Measurements from ENCODE around the gene TTC14.

The TTC14 gene
- long read RNA-seq, full-length matches to known transcripts: 58 of 122 reads
- long read RNA-seq, partial matches to known transcripts: 26 of 122 reads
- long read RNA-seq, other reads (novel, unspliced or antisense): 38 of 122 reads

GRCh38 chr3:180601688-180602666 lies at the start of gene TTC14:
TSS of gene TTC14 (plus strand) at chr3:180602163. CDS start at chr3:180602262, 99 bp downstream.
- peak; percentile 94 to 96 for DNase-seq (ENCODE audit: low read depth in 1 of 2, low spot score in 1 of 2)
- peak within 1 kb of the TSS; percentile 90 for H3K27ac ChIP-seq (replicated peaks)
- TF ChIP-seq CTCF (IDR thresholded peaks at IDR 0.05; ENCODE audit: insufficient read depth, low read length): no peak
- peak; percentile 54 for TF ChIP-seq REST (IDR thresholded peaks at IDR 0.05; ENCODE audit: insufficient replicate concordance, low read depth)
- peak; percentile 77; the same call in 1 of the 2 replicates for TF ChIP-seq SPI1 (IDR thresholded peaks at IDR 0.05; ENCODE audit: borderline replicate concordance, low read depth)
- peak; percentile 92; the same call in 1 of the 2 replicates for TF ChIP-seq POLR2AphosphoS5 (IDR thresholded peaks at IDR 0.05; ENCODE audit: low read depth)
- TF ChIP-seq GABPA (IDR thresholded peaks at IDR 0.05; ENCODE audit: low read depth): peak; percentile 98
- H3K27me3 ChIP-seq (ENCODE audit: insufficient read depth, poor library complexity, severe bottlenecking): no peaks in the 10 kb centered on the region
- peak within 1 kb of the TSS; percentile 53 for H3K4me3 ChIP-seq (replicated peaks; ENCODE audit: insufficient read depth, low read length)

GRCh38 chr3:180563406-180563805 lies 38.6 kb upstream of the TTC14 start:
- TF ChIP-seq CTCF (IDR thresholded peaks at IDR 0.05; ENCODE audit: insufficient read depth, low read length) (no peak), POLR2AphosphoS5 (IDR thresholded peaks at IDR 0.05; ENCODE audit: low read depth) (no peak), REST (IDR thresholded peaks at IDR 0.05; ENCODE audit: insufficient replicate concordance, low read depth) (no peak)
- DNase-seq (ENCODE audit: low read depth in 1 of 2, low spot score in 1 of 2): no peak
- no peak overlapping the region for H3K27ac ChIP-seq (replicated peaks)
- no peaks in the 10 kb centered on the region for H3K27me3 ChIP-seq (ENCODE audit: insufficient read depth, poor library complexity, severe bottlenecking)
- no peak overlapping the region for H3K4me3 ChIP-seq (replicated peaks; ENCODE audit: insufficient read depth, low read length)

GRCh38 chr3:180564676-180565075 lies 37.3 kb upstream of the TTC14 start:
- no peak for DNase-seq (ENCODE audit: low read depth in 1 of 2, low spot score in 1 of 2)
- Histone ChIP-seq H3K4me3 (replicated peaks; ENCODE audit: insufficient read depth, low read length) (no peak overlapping the region), H3K27me3 (ENCODE audit: insufficient read depth, poor library complexity, severe bottlenecking) (no peaks in the 10 kb centered on the region), H3K27ac (replicated peaks) (no peak overlapping the region)
- TF ChIP-seq GABPA (IDR thresholded peaks at IDR 0.05; ENCODE audit: low read depth) (no peak), CTCF (IDR thresholded peaks at IDR 0.05; ENCODE audit: insufficient read depth, low read length) (no peak), SPI1 (IDR thresholded peaks at IDR 0.05; ENCODE audit: borderline replicate concordance, low read depth) (no peak), REST (IDR thresholded peaks at IDR 0.05; ENCODE audit: insufficient replicate concordance, low read depth) (no peak), POLR2AphosphoS5 (IDR thresholded peaks at IDR 0.05; ENCODE audit: low read depth) (no peak)

Data from HL-60 (cell line).